Panc1 (cell line): ENCODE measurements around the gene DRAXIN. TPM values are rescaled to one million over a fixed set of nuclear protein-coding genes. Genes with fewer than 3 reads are reported as not detected.

ENCODE experiments used
- ATAC-seq: fragments of 200-7000 bp; cut with Tn5 transposase; 2 replicates; pipeline ENCODE4 v1.9.1; 2020; ENCODE audit warnings: mild to moderate bottlenecking, moderate library complexity
- BruUV-seq: library from RNA; stranded (reverse); fragments of 400-500 nt; replicated peaks from 2 replicates; lab custom pipeline; 2021; lab: Mats Ljungman, UMichigan
- CTCF ChIA-PET: fragments of 300-600 bp; sonication (Branson Sonifier 250); formaldehyde crosslinking; loops from one replicate; lab custom pipeline; 2022; ENCODE audit warnings: antibody characterized with exemption; lab: Charles Lee
- POLR2A ChIA-PET: fragments of 300-600 bp; sonication (Branson Sonifier 250); formaldehyde crosslinking; loops from one replicate; lab custom pipeline; 2022; ENCODE audit warnings: antibody characterized with exemption; lab: Charles Lee
- DNase-seq: peaks from one replicate; pipeline ENCODE4 v3.0.0-alpha.2; 2010; ENCODE audit warnings: low read depth, low spot score
- H3K27ac ChIP-seq: 2 replicates; pipeline ENCODE4 v1.5.1; 2011; ENCODE audit warnings: mild to moderate bottlenecking, low read length, inconsistent platforms
- H3K27me3 ChIP-seq: fragments of 200-500 bp; sonication (Bioruptor generic); 2 replicates; pipeline ENCODE4 v1.6.0; 2014; ENCODE audit warnings: low read length, inconsistent platforms; ENCODE audit not compliant: control insufficient read depth, insufficient read depth
- H3K36me3 ChIP-seq: fragments of 200-500 bp; sonication (Bioruptor generic); 2 replicates; pipeline ENCODE4 v1.5.1; 2014; ENCODE audit warnings: inconsistent platforms, mild to moderate bottlenecking, low read length, moderate library complexity; ENCODE audit not compliant: control insufficient read depth, insufficient read depth
- H3K4me1 ChIP-seq: 2 replicates; pipeline ENCODE4 v1.5.1; 2011; ENCODE audit warnings: inconsistent platforms, mild to moderate bottlenecking, low read length, moderate library complexity; ENCODE audit not compliant: control insufficient read depth, insufficient read depth
- H3K4me3 ChIP-seq, 2 experiments: 2 replicates each; pipeline ENCODE4 v1.5.1; 2011 to 2012; ENCODE audit warnings: low read depth in 2 of 2, low read length in 2 of 2, mild to moderate bottlenecking in 2 of 2, inconsistent platforms in 1 of 2, moderate library complexity in 1 of 2
- H3K9me3 ChIP-seq: fragments of 200-500 bp; sonication (Bioruptor generic); 2 replicates; pipeline ENCODE4 v1.5.1; 2014; ENCODE audit warnings: low read depth, mild to moderate bottlenecking, inconsistent platforms, low read length, moderate library complexity; ENCODE audit not compliant: control insufficient read depth, insufficient read depth
- CTCF ChIP-seq: fragments of 450-650 bp; IDR thresholded peaks from 2 replicates; pipeline ENCODE4 v1.5.1; 2017; ENCODE audit warnings: mild to moderate bottlenecking
- POLR2AphosphoS5 ChIP-seq: IDR thresholded peaks from 2 replicates; pipeline ENCODE4 v1.6.1; 2012; ENCODE audit warnings: mild to moderate bottlenecking, low read depth, low read length, moderate library complexity
- REST ChIP-seq, 2 experiments: IDR thresholded peaks; 2 replicates each; pipeline ENCODE4 v1.6.1; 2011 to 2012; ENCODE audit warnings: low read depth in 2 of 2, control low read depth in 1 of 2, low read length in 1 of 2, mild to moderate bottlenecking in 1 of 2, moderate library complexity in 1 of 2; ENCODE audit not compliant: insufficient read depth in 1 of 2
- SIN3A ChIP-seq: IDR thresholded peaks from 2 replicates; pipeline ENCODE4 v1.6.1; 2012; ENCODE audit warnings: low read depth, mild to moderate bottlenecking, low read length, moderate library complexity, borderline replicate concordance; ENCODE audit not compliant: insufficient read depth
- TCF7L2 ChIP-seq: IDR thresholded peaks from 2 replicates; pipeline ENCODE4 v1.6.1; 2011; ENCODE audit warnings: mild to moderate bottlenecking, low read depth, low read length, inconsistent platforms
- in situ Hi-C: cut with HindIII; loops from 2 replicates; pipeline ENCODE4 v1.10.0; 2016; ENCODE audit warnings: low sequenced_read_pairs, low pct_unique_long_range_greater_than_20kb
- intact Hi-C: fragments of 100-400 bp; cut with micrococcal nuclease; formaldehyde crosslinking; loops from one replicate; pipeline ENCODE4 v1.10.0; 2022; ENCODE audit not compliant: unreplicated experiment
- total RNA-seq: library from RNA; stranded (reverse); gene quantifications from one replicate; pipeline ENCODE4 v1.2.1, GENCODE V29; 2021; ENCODE audit not compliant: unreplicated experiment

Gene DRAXIN
- total RNA-seq, 1 experiment from 2014 or later, result 0.13 TPM

- Histone ChIP-seq H3K4me3 (no peak overlapping the region), H3K4me1 (no peaks in the 10 kb centered on the region), H3K27ac (no peak overlapping the region), H3K27me3 (no peaks in the 10 kb centered on the region), H3K36me3 (no peaks in the 10 kb centered on the region; the same call in 1 of the 2 replicates), H3K9me3 (no peaks in the 10 kb centered on the region)
- no peak for ATAC-seq
- no peak for DNase-seq
- TF ChIP-seq REST (IDR thresholded peaks at IDR 0.05; ENCODE audit: insufficient read depth in 1 of 2, low read depth in 2 of 2, low read length in 1 of 2), result no peak
- no peak for TF ChIP-seq TCF7L2
- no peak for TF ChIP-seq CTCF
- TF ChIP-seq SIN3A, result no peak
- TF ChIP-seq POLR2AphosphoS5, result no peak
- no TSS peak for BruUV-seq
- CTCF ChIA-PET, result no interaction called here
- intact Hi-C loops, result no loop called here
- in situ Hi-C loops, result no loop called here
- POLR2A ChIA-PET, result interaction anchor here (0.6 kb wide), 1 partner anchor 67 kb away, joined by 3 read pairs; no protein-coding TSS in a partner anchor
These were observed 52.8 kb downstream of the DRAXIN start for GRCh38 chr1:11744287-11744686.

GRCh38 chr1:11746092-11746491, 54.6 kb downstream of the DRAXIN start:
- in situ Hi-C loops, result no loop called here
- TF ChIP-seq REST (IDR thresholded peaks at IDR 0.05; ENCODE audit: insufficient read depth in 1 of 2, low read depth in 2 of 2, low read length in 1 of 2) (no peak), TCF7L2 (no peak)
- Histone ChIP-seq H3K4me3 (no peak overlapping the region), H3K36me3 (no peaks in the 10 kb centered on the region; the same call in 1 of the 2 replicates), H3K4me1 (no peaks in the 10 kb centered on the region), H3K27me3 (no peaks in the 10 kb centered on the region), H3K27ac (no peak overlapping the region), H3K9me3 (no peaks in the 10 kb centered on the region)
- ATAC-seq (no peak), DNase-seq (no peak)
- ChIA-PET POLR2A (no interaction called here), CTCF (no interaction called here)
- BruUV-seq, result no TSS peak
- intact Hi-C loops, result no loop called here
